Activated naive CD8-positive, alpha-beta T cell (primary cell): ENCODE measurements around the gene AZIN2.

Experiments
- H3K27ac Mint-ChIP-seq: one replicate; pipeline ENCODE4 v1.8.0; 2021; ENCODE audit warnings: mixed read lengths
- H3K27me3 Mint-ChIP-seq: one replicate; pipeline ENCODE4 v1.8.0; 2021; ENCODE audit warnings: mixed read lengths
- H3K36me3 Mint-ChIP-seq: one replicate; pipeline ENCODE4 v1.8.0; 2021; ENCODE audit warnings: mixed read lengths
- H3K4me1 Mint-ChIP-seq: one replicate; pipeline ENCODE4 v1.8.0; 2021; ENCODE audit warnings: low read depth, mixed read lengths
- H3K4me3 Mint-ChIP-seq: one replicate; pipeline ENCODE4 v1.8.0; 2021; ENCODE audit warnings: mild to moderate bottlenecking, mixed read lengths
- H3K9me3 Mint-ChIP-seq: one replicate; pipeline ENCODE4 v1.8.0; 2021; ENCODE audit warnings: low read depth, mixed read lengths

AZIN2 gene

DNA sequence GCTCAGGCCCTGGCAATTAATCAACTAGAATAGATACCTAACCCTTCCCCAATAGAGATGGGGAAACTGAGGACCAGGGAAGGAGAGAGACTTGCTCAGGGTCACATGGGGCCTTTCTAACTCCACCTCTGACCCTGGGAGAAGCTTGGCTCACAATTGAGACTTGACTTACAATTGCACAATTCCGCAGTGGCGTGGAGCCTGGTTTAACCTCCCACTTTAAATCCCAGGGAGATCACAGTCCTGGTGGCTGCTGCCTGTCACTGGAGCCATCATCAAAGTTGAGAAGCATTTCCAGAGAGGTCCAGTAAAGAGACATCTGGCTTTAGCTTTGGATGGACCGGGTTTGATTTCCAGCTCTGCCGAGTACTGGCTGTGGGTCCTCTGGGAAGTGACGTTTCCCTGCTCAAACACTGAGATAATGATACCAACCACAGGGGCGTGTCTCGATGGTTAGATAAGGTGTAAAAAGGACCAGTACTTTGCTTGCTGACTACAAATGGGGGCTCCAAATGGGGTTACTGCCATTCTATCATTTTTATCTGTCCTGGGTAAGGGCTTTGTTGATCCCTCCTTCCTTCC lies 61.6 kb downstream of the AZIN2 start:
- Mint-ChIP-seq H3K36me3 (no peaks in the 10 kb centered on the region), H3K9me3 (no peaks in the 10 kb centered on the region), H3K27ac (peak overlapping the region; percentile 68), H3K4me3 (no peak overlapping the region), H3K4me1 (peaks cover 7% of the 10 kb centered on the region), H3K27me3 (no peaks in the 10 kb centered on the region)

DNA sequence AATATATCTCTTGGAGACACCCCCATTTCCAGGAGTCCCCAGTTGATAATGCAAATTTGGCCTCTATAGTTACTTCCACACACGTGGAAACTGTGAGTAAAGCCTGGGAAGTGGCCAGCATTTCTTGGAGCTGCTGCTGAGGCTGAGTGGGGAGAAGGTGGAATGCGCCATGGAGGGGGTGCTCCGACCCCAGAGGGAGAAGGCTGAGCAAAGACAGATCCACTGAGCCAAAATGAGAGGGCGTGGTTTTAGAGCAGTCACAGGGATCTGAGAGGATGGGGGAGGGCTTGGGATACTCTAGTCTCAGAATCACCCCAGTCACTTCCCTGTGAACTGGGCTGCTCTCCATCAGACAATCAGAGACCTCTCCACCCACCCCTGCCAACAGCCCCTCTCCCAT lies 62.2 kb downstream of the AZIN2 start:
- H3K4me3 Mint-ChIP-seq = no peak overlapping the region
- H3K27ac Mint-ChIP-seq = peak overlapping the region; percentile 68
- peaks cover 7% of the 10 kb centered on the region for H3K4me1 Mint-ChIP-seq
- H3K9me3 Mint-ChIP-seq = no peaks in the 10 kb centered on the region
- H3K36me3 Mint-ChIP-seq = no peaks in the 10 kb centered on the region
- H3K27me3 Mint-ChIP-seq = no peaks in the 10 kb centered on the region

- H3K36me3 Mint-ChIP-seq = no peaks in the 10 kb centered on the region
- no peak overlapping the region for H3K4me3 Mint-ChIP-seq
- H3K27me3 Mint-ChIP-seq = no peaks in the 10 kb centered on the region
- no peak overlapping the region for H3K27ac Mint-ChIP-seq
- no peaks in the 10 kb centered on the region for H3K9me3 Mint-ChIP-seq
- peaks cover 7% of the 10 kb centered on the region for H3K4me1 Mint-ChIP-seq
Observed at GRCh38 chr1:33143698-33144097, 62.7 kb downstream of the AZIN2 start.

DNA sequence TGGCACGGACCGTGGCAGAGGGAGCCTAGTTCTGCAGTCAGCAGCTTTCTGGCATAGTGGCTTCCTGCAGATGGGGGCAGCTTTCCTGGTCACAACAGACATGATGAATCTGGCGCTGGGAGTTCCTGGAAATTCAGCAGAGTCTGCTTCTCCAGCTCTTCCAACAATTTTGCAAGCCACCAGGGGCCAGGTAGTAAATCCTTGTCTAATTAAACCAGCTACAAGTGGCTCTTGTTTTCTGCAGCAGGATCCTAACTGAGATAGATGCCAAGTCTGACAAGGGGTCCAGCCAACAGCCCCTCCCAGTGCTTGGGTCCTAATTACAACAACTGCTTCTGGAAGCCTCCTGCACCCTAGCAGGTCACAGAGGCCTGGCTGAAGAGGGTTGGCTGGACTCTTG lies 65.0 kb downstream of the AZIN2 start:
- Mint-ChIP-seq H3K4me3 (no peak overlapping the region), H3K27me3 (no peaks in the 10 kb centered on the region), H3K36me3 (no peaks in the 10 kb centered on the region), H3K27ac (no peak overlapping the region), H3K4me1 (peaks cover 5% of the 10 kb centered on the region), H3K9me3 (no peaks in the 10 kb centered on the region)

- H3K4me1 Mint-ChIP-seq = no peaks in the 10 kb centered on the region
- no peaks in the 10 kb centered on the region for H3K9me3 Mint-ChIP-seq
- no peak overlapping the region for H3K27ac Mint-ChIP-seq
- H3K36me3 Mint-ChIP-seq = no peaks in the 10 kb centered on the region
- no peak overlapping the region for H3K4me3 Mint-ChIP-seq
- H3K27me3 Mint-ChIP-seq = no peaks in the 10 kb centered on the region
Observed at GRCh38 chr1:33147275-33147996, 66.5 kb downstream of the AZIN2 start.

DNA sequence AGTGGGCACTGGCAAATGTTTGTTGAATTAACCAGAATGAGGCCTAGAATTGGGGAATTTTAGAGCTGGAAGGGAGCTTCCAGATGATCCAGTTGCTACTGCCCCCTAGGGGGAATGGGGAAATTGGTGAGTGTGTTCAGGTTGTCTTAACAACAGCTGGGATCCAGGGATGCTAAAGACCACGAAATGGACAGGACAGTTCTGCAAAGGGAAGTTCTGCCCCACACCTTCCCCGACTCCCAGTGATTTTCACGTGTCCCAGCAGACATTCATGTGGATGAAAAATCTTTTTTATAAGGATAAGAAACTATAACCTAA lies 67.0 kb downstream of the AZIN2 start:
- no peak overlapping the region for H3K27ac Mint-ChIP-seq

GRCh38 chr1:33148615-33149014 lies 67.7 kb downstream of the AZIN2 start:
- no peaks in the 10 kb centered on the region for H3K4me1 Mint-ChIP-seq
- H3K36me3 Mint-ChIP-seq = no peaks in the 10 kb centered on the region
- no peak overlapping the region for H3K27ac Mint-ChIP-seq
- no peak overlapping the region for H3K4me3 Mint-ChIP-seq
- H3K27me3 Mint-ChIP-seq = no peaks in the 10 kb centered on the region
- H3K9me3 Mint-ChIP-seq = no peaks in the 10 kb centered on the region

More for the DNA sequence above, 67.0 kb downstream of the AZIN2 start:
- Mint-ChIP-seq H3K9me3 (no peaks in the 10 kb centered on the region), H3K4me3 (no peak overlapping the region), H3K27me3 (no peaks in the 10 kb centered on the region), H3K36me3 (no peaks in the 10 kb centered on the region), H3K4me1 (no peaks in the 10 kb centered on the region)

- Mint-ChIP-seq H3K27me3 (no peaks in the 10 kb centered on the region), H3K4me3 (no peak overlapping the region), H3K4me1 (no peaks in the 10 kb centered on the region), H3K27ac (no peak overlapping the region), H3K36me3 (no peaks in the 10 kb centered on the region), H3K9me3 (no peaks in the 10 kb centered on the region)
Observed at GRCh38 chr1:33149453-33150190, 68.7 kb downstream of the AZIN2 start.

DNA sequence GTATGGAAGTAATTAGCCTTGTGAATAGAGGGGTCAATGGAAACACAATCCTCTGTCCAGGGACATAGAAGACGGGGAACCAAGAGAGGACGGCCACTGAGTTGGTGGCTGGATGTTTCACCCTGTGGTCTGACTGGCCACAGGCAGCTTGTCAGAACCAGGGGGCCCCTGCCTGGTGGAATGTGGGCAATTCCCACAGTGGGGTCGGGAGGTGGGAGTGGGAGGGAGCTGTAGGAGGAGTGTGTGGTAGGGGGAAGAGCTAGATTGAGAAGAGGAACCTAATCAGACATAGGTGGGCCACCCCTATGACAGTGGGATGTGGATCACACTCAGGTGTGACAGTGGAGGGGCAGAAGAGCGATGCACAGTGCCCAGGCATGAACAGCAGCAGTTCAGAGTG lies 69.6 kb downstream of the AZIN2 start:
- Mint-ChIP-seq H3K4me1 (no peaks in the 10 kb centered on the region), H3K36me3 (no peaks in the 10 kb centered on the region), H3K4me3 (no peak overlapping the region), H3K27ac (no peak overlapping the region), H3K9me3 (no peaks in the 10 kb centered on the region), H3K27me3 (no peaks in the 10 kb centered on the region)

GRCh38 chr1:33151116-33151515 lies 70.2 kb downstream of the AZIN2 start:
- Mint-ChIP-seq H3K27ac (no peak overlapping the region), H3K27me3 (no peaks in the 10 kb centered on the region), H3K36me3 (no peaks in the 10 kb centered on the region), H3K9me3 (no peaks in the 10 kb centered on the region), H3K4me1 (no peaks in the 10 kb centered on the region), H3K4me3 (no peak overlapping the region)

GRCh38 chr1:33152685-33153432 lies 71.9 kb downstream of the AZIN2 start:
- Mint-ChIP-seq H3K4me3 (no peak overlapping the region), H3K27me3 (no peaks in the 10 kb centered on the region), H3K27ac (no peak overlapping the region), H3K36me3 (peaks cover 5% of the 10 kb centered on the region), H3K4me1 (no peaks in the 10 kb centered on the region), H3K9me3 (no peaks in the 10 kb centered on the region)

GRCh38 chr1:33153650-33154049 lies 72.7 kb downstream of the AZIN2 start:
- Mint-ChIP-seq H3K4me1 (no peaks in the 10 kb centered on the region), H3K4me3 (no peak overlapping the region), H3K27ac (no peak overlapping the region), H3K27me3 (no peaks in the 10 kb centered on the region), H3K36me3 (peaks cover 5% of the 10 kb centered on the region), H3K9me3 (no peaks in the 10 kb centered on the region)

- Mint-ChIP-seq H3K27ac (no peak overlapping the region), H3K4me3 (no peak overlapping the region), H3K9me3 (no peaks in the 10 kb centered on the region), H3K27me3 (no peaks in the 10 kb centered on the region), H3K4me1 (no peaks in the 10 kb centered on the region), H3K36me3 (peaks cover 5% of the 10 kb centered on the region)
Observed at GRCh38 chr1:33155877-33156538, 75.1 kb downstream of the AZIN2 start.

DNA sequence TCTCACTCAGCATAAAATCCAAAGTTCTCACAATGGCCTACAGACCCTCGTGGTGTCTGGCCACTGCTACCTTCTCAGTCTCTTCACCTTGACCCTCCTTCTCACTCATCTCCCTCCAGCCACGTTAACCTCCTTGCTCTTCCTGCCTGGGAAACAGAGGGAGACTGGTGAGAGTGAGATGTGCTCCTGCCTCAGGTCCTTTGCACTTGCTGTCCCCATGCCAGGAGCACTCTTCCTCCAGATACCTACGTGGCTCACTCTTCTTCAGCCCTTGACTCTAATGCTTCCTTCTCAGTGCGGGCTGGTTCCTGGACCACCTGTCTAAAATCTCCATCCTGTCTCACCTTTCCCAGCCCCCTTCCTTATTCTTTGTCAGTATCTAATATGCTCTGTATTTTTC lies 76.2 kb downstream of the AZIN2 start:
- H3K4me3 Mint-ChIP-seq = no peak overlapping the region
- peaks cover 5% of the 10 kb centered on the region for H3K36me3 Mint-ChIP-seq
- no peaks in the 10 kb centered on the region for H3K27me3 Mint-ChIP-seq
- no peaks in the 10 kb centered on the region for H3K4me1 Mint-ChIP-seq
- H3K9me3 Mint-ChIP-seq = no peaks in the 10 kb centered on the region
- no peak overlapping the region for H3K27ac Mint-ChIP-seq

DNA sequence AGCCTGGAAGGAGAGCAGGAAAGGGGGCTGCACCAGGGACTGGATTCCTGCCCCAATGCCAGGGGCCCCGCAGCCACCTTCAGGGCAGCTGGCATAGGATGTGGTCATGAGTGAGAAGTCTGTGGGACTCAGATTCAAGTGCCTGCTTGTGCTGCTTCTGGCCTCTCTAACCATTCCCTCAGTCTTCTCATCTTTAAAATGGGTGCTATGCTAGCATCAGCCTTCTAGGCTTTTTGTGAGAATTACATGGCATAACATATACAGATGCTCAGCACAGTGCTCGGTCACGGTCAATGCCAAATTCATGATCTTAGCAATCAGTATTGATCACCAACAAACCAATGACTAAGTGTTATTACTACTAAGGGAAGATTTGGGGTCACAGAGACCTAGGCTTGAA lies 77.4 kb downstream of the AZIN2 start:
- Mint-ChIP-seq H3K36me3 (peaks cover 5% of the 10 kb centered on the region), H3K4me3 (no peak overlapping the region), H3K4me1 (no peaks in the 10 kb centered on the region), H3K27me3 (no peaks in the 10 kb centered on the region), H3K9me3 (no peaks in the 10 kb centered on the region), H3K27ac (no peak overlapping the region)
